NCI-H146 treated with DMSO at 0.1 percent for 48 hours (cell line): ENCODE data around the gene PGM1.

ENCODE experiments used
- DNase-seq: peaks from one replicate; lab custom pipeline; 2025; ENCODE audit not compliant: unreplicated experiment; lab: John Stamatoyannopoulos, UW

PGM1 gene

GRCh38 chr1:63693944-63694571 is 100.8 kb downstream of the PGM1 start:
- no peak for DNase-seq

- DNase-seq = no peak
These were observed 105.0 kb downstream of the PGM1 start for GRCh38 chr1:63698001-63698838.

- DNase-seq = no peak
These were observed 108.0 kb downstream of the PGM1 start for GRCh38 chr1:63701187-63701586.

GRCh38 chr1:63703701-63704107 is 110.5 kb downstream of the PGM1 start:
- no peak for DNase-seq

- no peak for DNase-seq
These were observed 111.2 kb downstream of the PGM1 start for GRCh38 chr1:63704443-63704842.

- no peak for DNase-seq
These were observed 111.9 kb downstream of the PGM1 start for GRCh38 chr1:63705078-63705477.

- DNase-seq = no peak
These were observed 116.1 kb downstream of the PGM1 start for GRCh38 chr1:63709267-63709828.
